IMR-90 (cell line): ENCODE data around the gene PARVG. TPM values are rescaled to one million over a fixed set of nuclear protein-coding genes. Genes with fewer than 3 reads are reported as not detected.

ENCODE experiments used
- ATAC-seq: fragments of 200-7000 bp; cut with Tn5 transposase; 2 replicates; pipeline ENCODE4 v1.9.1; 2020; ENCODE audit warnings: low read depth, mild to moderate bottlenecking, moderate library complexity
- BruUV-seq: library from RNA; stranded (reverse); fragments of 400-500 nt; replicated peaks from 2 replicates; lab custom pipeline; 2021; lab: Mats Ljungman, UMichigan
- CTCF ChIA-PET: fragments of 300-600 bp; formaldehyde crosslinking; extraction: SDS; loops from one replicate; lab custom pipeline; 2021; ENCODE audit warnings: antibody characterized with exemption; lab: Yijun Ruan, JAX
- POLR2A ChIA-PET: fragments of 300-600 bp; sonication (Branson Sonifier 250); formaldehyde crosslinking; loops from one replicate; lab custom pipeline; 2022; ENCODE audit warnings: antibody characterized with exemption; ENCODE audit not compliant: unreplicated experiment; lab: Charles Lee
- DNase-seq: peaks from one replicate; pipeline ENCODE4 v3.0.0; 2013
- H2AFZ ChIP-seq: replicated peaks from 2 replicates; pipeline ENCODE3; 2013; ENCODE audit warnings: low read length, mild to moderate bottlenecking; ENCODE audit not compliant: poor library complexity
- H2AK5ac ChIP-seq: 2 replicates; pipeline ENCODE4 v1.6.1; 2013; ENCODE audit warnings: low read depth, low read length, inconsistent platforms
- H2AK9ac ChIP-seq: replicated peaks from 2 replicates; pipeline ENCODE3; 2013; ENCODE audit warnings: mild to moderate bottlenecking, low read depth, low read length, moderate library complexity; ENCODE audit not compliant: poor library complexity
- H2BK120ac ChIP-seq: 2 replicates; pipeline ENCODE4 v1.6.1; 2013; ENCODE audit warnings: low read depth, low read length, inconsistent platforms
- H2BK15ac ChIP-seq: 3 replicates; pipeline ENCODE4 v1.6.1; 2013; ENCODE audit warnings: low read depth, low read length, inconsistent platforms
- H2BK20ac ChIP-seq: 2 replicates; pipeline ENCODE4 v1.6.1; 2013; ENCODE audit warnings: low read depth, mild to moderate bottlenecking, inconsistent platforms, low read length, moderate library complexity
- H2BK5ac ChIP-seq: 2 replicates; pipeline ENCODE4 v1.6.1; 2013; ENCODE audit warnings: mild to moderate bottlenecking, low read depth, low read length, inconsistent platforms; ENCODE audit not compliant: poor library complexity, severe bottlenecking
- H3K14ac ChIP-seq: replicated peaks from 2 replicates; pipeline ENCODE4 v1.6.1; 2013; ENCODE audit warnings: low read depth, low read length, inconsistent platforms
- H3K18ac ChIP-seq: 2 replicates; pipeline ENCODE4 v1.6.1; 2013; ENCODE audit warnings: low read depth, low read length, control low read depth
- H3K23ac ChIP-seq: 2 replicates; pipeline ENCODE4 v1.6.1; 2013; ENCODE audit warnings: low read depth, low read length, inconsistent platforms
- H3K27ac ChIP-seq: 2 replicates; pipeline ENCODE4 v1.5.1; 2013; ENCODE audit warnings: mild to moderate bottlenecking, control low read depth, low read length; ENCODE audit not compliant: insufficient read depth
- H3K27me3 ChIP-seq: 2 replicates; pipeline ENCODE4 v1.6.1; 2013; ENCODE audit warnings: low read length; ENCODE audit not compliant: control insufficient read depth, insufficient read depth
- H3K36me3 ChIP-seq: 2 replicates; pipeline ENCODE4 v1.6.1; 2013; ENCODE audit warnings: low read length, mixed read lengths; ENCODE audit not compliant: control insufficient read depth, insufficient read depth
- H3K4ac ChIP-seq: 2 replicates; pipeline ENCODE4 v1.6.1; 2013; ENCODE audit warnings: low read depth, low read length, inconsistent platforms
- H3K4me1 ChIP-seq: 2 replicates; pipeline ENCODE4 v1.6.1; 2013; ENCODE audit warnings: low read length, mixed read lengths; ENCODE audit not compliant: control insufficient read depth, insufficient read depth
- H3K4me2 ChIP-seq: 2 replicates; pipeline ENCODE4 v1.6.1; 2013; ENCODE audit warnings: low read depth, mild to moderate bottlenecking, control low read depth, low read length, moderate library complexity
- H3K4me3 ChIP-seq: 2 replicates; pipeline ENCODE4 v1.5.1; 2013; ENCODE audit warnings: low read depth, mild to moderate bottlenecking, control low read depth, low read length, moderate library complexity; ENCODE audit not compliant: insufficient read depth
- H3K56ac ChIP-seq: 2 replicates; pipeline ENCODE4 v1.6.1; 2013; ENCODE audit warnings: low read length, inconsistent platforms; ENCODE audit not compliant: insufficient read depth; ENCODE audit errors: extremely low read depth
- H3K79me1 ChIP-seq, 2 experiments: 2 replicates each; pipeline ENCODE4 v1.6.1; 2013; ENCODE audit warnings: low read length in 2 of 2, inconsistent platforms in 1 of 2, low read depth in 1 of 2
- H3K9ac ChIP-seq: 2 replicates; pipeline ENCODE4 v1.6.1; 2013; ENCODE audit warnings: low read depth, low read length, control low read depth
- H3K9me1 ChIP-seq: 2 replicates; pipeline ENCODE4 v1.6.1; 2013; ENCODE audit warnings: low read length, inconsistent platforms; ENCODE audit not compliant: insufficient read depth
- H3K9me3 ChIP-seq: 2 replicates; pipeline ENCODE4 v1.6.1; 2013; ENCODE audit warnings: low read length; ENCODE audit not compliant: control insufficient read depth, insufficient read depth
- H4K20me1 ChIP-seq: 2 replicates; pipeline ENCODE4 v1.6.1; 2013; ENCODE audit warnings: low read length, inconsistent platforms; ENCODE audit not compliant: insufficient read depth
- H4K5ac ChIP-seq: 2 replicates; pipeline ENCODE4 v1.6.1; 2013; ENCODE audit warnings: mild to moderate bottlenecking, low read depth, low read length, control low read depth
- H4K8ac ChIP-seq, 2 experiments: 2 replicates each; pipeline ENCODE4 v1.6.1; 2013; ENCODE audit warnings: low read depth in 2 of 2, low read length in 2 of 2, control low read depth in 1 of 2, inconsistent platforms in 1 of 2
- H4K91ac ChIP-seq: 2 replicates; pipeline ENCODE4 v1.6.1; 2013; ENCODE audit warnings: low read depth, low read length, inconsistent platforms; ENCODE audit not compliant: insufficient read depth
- BHLHE40 ChIP-seq: fragments of 150-350 bp; IDR thresholded peaks from 2 replicates; pipeline ENCODE4 v1.6.1; 2016; ENCODE audit warnings: mild to moderate bottlenecking, low read depth, low read length
- CHD1 ChIP-seq: IDR thresholded peaks from 2 replicates; pipeline ENCODE4 v1.6.1; 2012; ENCODE audit warnings: low read depth, low read length, improper control_type of control experiment
- FOS ChIP-seq: fragments of 150-350 bp; IDR thresholded peaks from 2 replicates; pipeline ENCODE4 v1.6.1; 2016; ENCODE audit warnings: low read depth, low read length
- MAFK ChIP-seq: IDR thresholded peaks from 2 replicates; pipeline ENCODE4 v1.6.1; 2012; ENCODE audit warnings: low read depth, low read length, improper control_type of control experiment
- MAZ ChIP-seq: IDR thresholded peaks from 2 replicates; pipeline ENCODE4 v1.6.1; 2012; ENCODE audit warnings: low read depth, mild to moderate bottlenecking, low read length, improper control_type of control experiment, moderate library complexity, borderline replicate concordance
- MXI1 ChIP-seq: IDR thresholded peaks from 2 replicates; pipeline ENCODE4 v1.6.1; 2012; ENCODE audit warnings: low read depth, mild to moderate bottlenecking, low read length, moderate library complexity, borderline replicate concordance
- NFE2L2 ChIP-seq: fragments of 150-350 bp; IDR thresholded peaks from 2 replicates; pipeline ENCODE4 v1.6.1; 2016; ENCODE audit warnings: low read depth, mild to moderate bottlenecking, low read length
- RFX5 ChIP-seq: IDR thresholded peaks from 2 replicates; pipeline ENCODE4 v1.8.0; 2012; ENCODE audit warnings: low read depth, mild to moderate bottlenecking, low read length, moderate library complexity
- SMC3 ChIP-seq: fragments of 150-350 bp; IDR thresholded peaks from 2 replicates; pipeline ENCODE4 v1.6.1; 2016; ENCODE audit warnings: low read depth, mild to moderate bottlenecking, antibody characterized with exemption, low read length, moderate library complexity
- WGBS, 2 experiments: methylation state at CpG; one replicate each; pipeline versions ENCODE4 v1.1.5 to v1.1.7; 2013; ENCODE audit warnings: missing lambda C conversion rate in 2 of 2; ENCODE audit not compliant: insufficient read length in 1 of 2; ENCODE audit errors: extremely low coverage in 2 of 2; 5-methylcytosine and 5-hydroxymethylcytosine counted together
- dilution Hi-C: fragments of 300-500 bp; cut with HindIII; formaldehyde crosslinking; loops from one replicate; pipeline ENCODE4 v1.14.3; 2018; ENCODE audit warnings: low sequenced_read_pairs; ENCODE audit not compliant: unreplicated experiment
- in situ Hi-C: fragments of 300-500 bp; cut with MboI; formaldehyde crosslinking; loops from 3 replicates; pipeline ENCODE4 v1.14.3; 2019; ENCODE audit warnings: low sequenced_read_pairs, inconsistent platforms, mixed read lengths
- intact Hi-C: fragments of 100-400 bp; cut with micrococcal nuclease; formaldehyde crosslinking; loops from 2 replicates; pipeline ENCODE4 v1.10.0; 2022
- polyA plus RNA-seq, 3 experiments: library from polyadenylated mRNA; depleted of rRNA; stranded (reverse); fragments of >200 nt; gene quantifications; 2 replicates each; pipeline ENCODE4 v1.2.3, GENCODE V29; 2012; ENCODE audit warnings: low replicate concordance in 1 of 3
- total RNA-seq: library from RNA; depleted of rRNA; stranded (reverse); fragments of >200 nt; gene quantifications from 2 replicates; pipeline ENCODE4 v1.2.3, GENCODE V29; 2012
- TF ChIP-seq, protein P1 (sequence below): fragments of 150-350 bp; IDR thresholded peaks from 2 replicates; pipeline ENCODE4 v1.6.1; 2017; ENCODE audit warnings: mild to moderate bottlenecking, antibody characterized with exemption, low read length, low read depth

Gene PARVG
- total and polyA plus RNA-seq, 2 of the 4 experiments (the other 2 are of a cell fraction), result not detected

DNA sequence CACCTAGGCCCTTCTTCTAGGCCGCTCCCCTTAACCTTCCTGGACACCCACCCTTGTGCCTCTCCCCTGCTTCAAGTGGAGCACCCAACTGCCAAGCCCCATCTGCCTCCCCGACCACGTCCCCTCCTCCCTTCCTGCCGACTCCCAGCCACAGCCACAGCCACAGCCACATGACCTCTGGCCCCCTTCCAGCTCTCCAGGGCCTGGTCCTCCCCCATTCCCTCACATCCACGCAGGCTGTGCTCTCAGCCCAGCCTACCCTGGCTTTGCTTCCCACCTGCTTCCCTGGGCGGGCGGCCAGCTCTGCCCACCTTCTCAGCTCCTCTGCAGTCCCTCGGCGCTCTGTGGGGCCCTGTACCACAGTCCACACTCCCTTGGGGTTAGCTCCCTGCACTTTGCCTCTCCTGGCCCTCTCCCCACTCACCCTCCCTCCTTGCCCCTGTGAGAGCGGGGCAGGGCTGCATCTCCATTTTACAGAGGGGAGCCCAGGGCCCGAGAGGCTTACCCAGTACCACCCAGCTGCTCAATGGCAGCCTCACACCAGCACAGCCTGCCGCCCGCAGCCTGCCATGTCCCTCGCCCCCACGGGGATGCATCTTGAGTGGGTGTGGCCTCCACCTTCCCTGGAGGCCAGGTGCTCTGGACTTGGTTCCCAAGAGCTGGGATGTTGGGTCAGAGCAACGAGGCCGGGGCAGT lies 20.3 kb downstream of the PARVG start (continued):
- TF ChIP-seq NFE2L2, result no peak

DNA sequence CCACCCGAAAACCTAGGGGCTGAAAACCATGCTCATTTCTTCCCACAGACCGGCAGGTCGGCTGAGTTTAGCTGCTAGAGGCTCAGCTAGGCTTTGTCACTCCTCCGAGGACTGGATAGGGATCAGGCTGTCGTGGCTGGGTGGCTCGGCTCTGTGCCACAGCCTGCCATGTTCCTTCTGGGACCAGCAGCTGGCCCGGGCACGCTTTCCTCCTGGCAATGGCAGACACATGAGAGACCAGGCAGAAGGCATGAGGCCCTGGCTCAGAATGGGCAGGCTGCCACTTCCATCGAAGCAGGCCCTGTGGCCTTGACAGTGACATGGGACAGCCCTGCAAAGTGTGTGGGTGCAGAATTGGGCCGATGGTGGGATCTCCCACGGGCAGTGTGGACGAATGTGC lies 20.9 kb downstream of the PARVG start:
- peak overlapping the region; percentile 71 for H3K14ac ChIP-seq
- H2BK15ac ChIP-seq, result peak overlapping the region; percentile 89; the same call in 2 of the 3 replicates
- POLR2A ChIA-PET, result no interaction called here
- no peak overlapping the region for H3K4me2 ChIP-seq
- peak overlapping the region; percentile 71 for H2AFZ ChIP-seq
- peak overlapping the region; percentile 69 for H2AK5ac ChIP-seq
- H4K8ac ChIP-seq, result peak overlapping the region; percentile 78 to 98; a peak in 3 of 4 replicates
- peak overlapping the region; percentile 69 for H4K5ac ChIP-seq
- H3K36me3 ChIP-seq, result no peaks in the 10 kb centered on the region
- H2BK20ac ChIP-seq, result peak overlapping the region; percentile 12; the same call in 1 of the 2 replicates
- H4K91ac ChIP-seq, result peak overlapping the region; percentile 94
- no peak overlapping the region for H2BK5ac ChIP-seq
- H3K4me1 ChIP-seq, result peaks cover 20% of the 10 kb centered on the region
- H3K4ac ChIP-seq, result peak overlapping the region; percentile 88
- in situ Hi-C loops (no loop called here), intact Hi-C loops (no loop called here), dilution Hi-C loops (no loop called here)
- no peaks in the 10 kb centered on the region for H3K79me1 ChIP-seq
- no peak for ATAC-seq
- no peak overlapping the region for H3K56ac ChIP-seq
- H3K9ac ChIP-seq, result no peak overlapping the region
- H3K18ac ChIP-seq, result peak overlapping the region; percentile 77
- H3K4me3 ChIP-seq, result no peak overlapping the region
- H2BK120ac ChIP-seq, result peak overlapping the region; percentile 80
- CTCF ChIA-PET, result no interaction called here
- H3K9me3 ChIP-seq, result no peaks in the 10 kb centered on the region
- H3K9me1 ChIP-seq, result peaks cover 10% of the 10 kb centered on the region
- peaks cover 5% of the 10 kb centered on the region for H3K27me3 ChIP-seq
- peak overlapping the region; percentile 23 for H2AK9ac ChIP-seq
- H3K23ac ChIP-seq, result no peak overlapping the region
- no peak for DNase-seq
- no TSS peak for BruUV-seq
- TF ChIP-seq MAZ, result no peak
- no peak for TF ChIP-seq FOS
- TF ChIP-seq MAFK, result no peak
- no peak for TF ChIP-seq CHD1
- no peak for TF ChIP-seq SMC3
- TF ChIP-seq, protein P1, sequence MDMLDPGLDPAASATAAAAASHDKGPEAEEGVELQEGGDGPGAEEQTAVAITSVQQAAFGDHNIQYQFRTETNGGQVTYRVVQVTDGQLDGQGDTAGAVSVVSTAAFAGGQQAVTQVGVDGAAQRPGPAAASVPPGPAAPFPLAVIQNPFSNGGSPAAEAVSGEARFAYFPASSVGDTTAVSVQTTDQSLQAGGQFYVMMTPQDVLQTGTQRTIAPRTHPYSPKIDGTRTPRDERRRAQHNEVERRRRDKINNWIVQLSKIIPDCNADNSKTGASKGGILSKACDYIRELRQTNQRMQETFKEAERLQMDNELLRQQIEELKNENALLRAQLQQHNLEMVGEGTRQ, result no peak
- no peak for TF ChIP-seq RFX5
- no peak for TF ChIP-seq MXI1
- no peak for TF ChIP-seq BHLHE40
- no peaks in the 10 kb centered on the region for H4K20me1 ChIP-seq
- WGBS, 2 experiments, result 71% methylated on average over 4 of the region's 12 CpGs; no CpG with 5 or more reads in 1 of the 2 experiments
- peak overlapping the region; percentile 81; the same call in 1 of the 2 replicates for H3K27ac ChIP-seq
